ES-I3 (cell line): Measurements from ENCODE around the gene PITRM1.

Source experiments
- H3K36me3 ChIP-seq: 2 replicates; pipeline ENCODE4 v1.6.1; 2013; ENCODE audit warnings: mild to moderate bottlenecking, low read length, control low read depth, moderate library complexity; ENCODE audit not compliant: insufficient read depth
- H3K4me1 ChIP-seq: 2 replicates; pipeline ENCODE4 v1.6.1; 2013; ENCODE audit warnings: mild to moderate bottlenecking, control low read depth, low read length; ENCODE audit not compliant: insufficient read depth
- H3K9ac ChIP-seq: 2 replicates; pipeline ENCODE4 v1.6.1; 2013; ENCODE audit warnings: low read depth, mild to moderate bottlenecking, low read length, moderate library complexity
- H3K9me3 ChIP-seq: 2 replicates; pipeline ENCODE4 v1.6.1; 2013; ENCODE audit warnings: mild to moderate bottlenecking, low read length, moderate library complexity; ENCODE audit not compliant: control insufficient read depth, insufficient read depth

PITRM1 gene

DNA sequence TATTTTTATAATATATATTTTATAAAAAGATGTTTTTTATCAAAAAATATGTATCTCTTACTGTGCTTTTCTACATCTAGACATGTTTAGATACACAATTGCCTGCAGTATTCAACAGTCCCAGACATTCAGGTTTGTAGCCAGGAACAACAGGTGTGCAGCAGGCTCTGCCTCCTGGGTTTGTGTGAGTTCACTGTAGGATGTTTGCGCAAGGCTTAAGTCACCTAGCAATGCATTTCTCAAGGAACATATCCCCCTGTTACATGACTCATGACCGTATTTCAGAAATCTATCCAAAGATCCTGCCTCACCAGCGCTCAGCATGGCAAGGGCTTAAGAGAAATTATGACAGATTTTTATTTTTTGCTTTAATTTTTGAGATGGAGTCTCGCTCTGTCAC is 41.5 kb downstream of the PITRM1 start:
- H3K4me1 ChIP-seq: no peaks in the 10 kb centered on the region
- no peaks in the 10 kb centered on the region for H3K9me3 ChIP-seq
- H3K36me3 ChIP-seq: peaks cover 33% of the 10 kb centered on the region
- H3K9ac ChIP-seq: no peak overlapping the region

DNA sequence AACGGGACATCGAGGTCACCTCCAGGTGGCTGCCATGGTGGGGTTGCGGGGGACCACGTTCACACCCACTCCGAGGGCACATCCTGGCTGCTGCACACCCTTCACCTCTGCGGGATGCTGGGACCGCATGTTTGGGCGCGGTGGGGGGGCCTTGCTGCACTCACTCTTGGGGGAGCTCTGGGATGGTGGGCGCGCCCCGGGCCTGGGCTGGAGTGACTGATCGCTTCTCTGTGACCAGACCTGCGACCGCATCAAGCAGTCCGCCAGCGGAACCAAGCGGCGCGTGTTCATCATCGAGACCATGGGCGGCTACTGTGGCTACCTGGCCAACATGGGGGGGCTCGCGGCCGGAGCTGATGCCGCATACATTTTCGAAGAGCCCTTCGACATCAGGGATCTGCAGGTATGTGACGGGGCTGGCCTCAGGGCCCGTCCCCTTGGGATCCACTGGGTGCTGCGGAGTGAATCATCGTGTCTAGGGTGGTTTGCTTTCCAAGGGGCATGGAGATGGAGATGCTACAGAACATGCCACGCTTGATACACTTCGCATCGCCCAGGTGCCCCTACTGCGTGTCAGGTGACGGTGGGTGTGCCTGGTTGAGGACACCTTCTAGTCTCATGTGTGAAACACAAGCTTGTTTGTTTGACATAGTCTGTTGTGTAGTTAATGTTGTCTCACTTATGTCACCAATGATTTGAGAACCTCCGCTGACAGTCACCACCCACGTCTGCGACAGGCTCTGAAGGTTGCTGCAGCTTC is 42.8 kb downstream of the PITRM1 start:
- Histone ChIP-seq H3K9me3 (no peaks in the 10 kb centered on the region), H3K36me3 (peaks cover 25% of the 10 kb centered on the region), H3K4me1 (no peaks in the 10 kb centered on the region), H3K9ac (no peak overlapping the region)

DNA sequence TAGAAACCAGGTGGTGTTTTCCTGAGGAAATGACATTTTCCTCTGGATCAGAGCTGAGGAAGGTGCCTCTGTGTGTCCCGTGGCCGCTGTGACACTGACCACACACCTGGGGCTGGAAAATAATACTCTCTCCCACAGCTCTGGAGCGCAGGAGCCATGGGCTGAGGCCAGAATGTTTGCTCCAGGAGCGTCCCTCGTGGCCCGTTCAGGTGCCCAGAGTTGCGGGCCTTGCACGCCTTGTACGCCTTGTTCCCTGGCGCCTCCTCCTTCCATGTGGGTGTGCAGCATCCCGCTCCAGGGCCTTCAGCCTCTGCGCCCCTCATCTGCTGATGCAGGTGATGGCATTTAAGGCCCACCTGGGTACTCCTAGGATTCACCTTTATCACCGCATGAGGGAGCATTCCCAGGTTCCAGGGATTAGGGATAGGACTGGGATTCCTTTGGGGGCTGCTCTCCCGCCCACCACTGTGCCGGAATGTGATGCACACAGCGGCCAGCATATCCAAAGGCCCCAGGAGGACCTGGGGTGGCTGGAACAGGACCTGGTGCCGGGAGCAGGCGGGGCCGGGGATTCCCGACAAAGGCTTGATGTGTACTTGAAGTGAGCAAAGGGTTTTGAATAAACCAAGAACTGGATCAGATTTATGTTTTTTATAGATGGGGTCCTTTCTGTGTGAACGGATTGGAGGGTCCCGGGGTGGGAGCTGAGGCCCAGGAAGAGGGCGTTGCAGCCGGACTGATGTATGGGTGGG is 44.0 kb downstream of the PITRM1 start:
- no peak overlapping the region for H3K9ac ChIP-seq
- no peaks in the 10 kb centered on the region for H3K9me3 ChIP-seq
- H3K36me3 ChIP-seq: peaks cover 19% of the 10 kb centered on the region
- H3K4me1 ChIP-seq: no peaks in the 10 kb centered on the region

DNA sequence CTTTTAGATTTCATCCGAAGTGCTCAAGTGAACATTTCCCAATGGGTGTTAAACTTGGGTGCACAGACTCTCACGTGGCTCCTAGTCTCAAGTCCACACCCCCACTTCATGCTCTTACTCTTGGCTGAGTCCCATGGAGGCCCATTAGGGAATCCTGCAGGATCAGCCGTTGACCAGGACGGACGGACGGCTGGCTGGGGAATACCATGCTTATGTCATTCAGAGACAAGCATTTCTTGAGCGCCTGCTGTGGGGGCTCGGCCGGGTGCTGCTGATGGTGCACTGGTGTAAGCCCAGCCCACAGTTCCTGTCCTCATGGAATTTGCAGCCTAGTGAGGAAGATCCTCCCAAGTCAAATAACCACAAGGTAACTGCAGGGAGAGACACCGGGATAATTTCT is 44.7 kb downstream of the PITRM1 start:
- no peak overlapping the region for H3K9ac ChIP-seq
- H3K36me3 ChIP-seq: peaks cover 18% of the 10 kb centered on the region
- no peaks in the 10 kb centered on the region for H3K4me1 ChIP-seq
- no peaks in the 10 kb centered on the region for H3K9me3 ChIP-seq

DNA sequence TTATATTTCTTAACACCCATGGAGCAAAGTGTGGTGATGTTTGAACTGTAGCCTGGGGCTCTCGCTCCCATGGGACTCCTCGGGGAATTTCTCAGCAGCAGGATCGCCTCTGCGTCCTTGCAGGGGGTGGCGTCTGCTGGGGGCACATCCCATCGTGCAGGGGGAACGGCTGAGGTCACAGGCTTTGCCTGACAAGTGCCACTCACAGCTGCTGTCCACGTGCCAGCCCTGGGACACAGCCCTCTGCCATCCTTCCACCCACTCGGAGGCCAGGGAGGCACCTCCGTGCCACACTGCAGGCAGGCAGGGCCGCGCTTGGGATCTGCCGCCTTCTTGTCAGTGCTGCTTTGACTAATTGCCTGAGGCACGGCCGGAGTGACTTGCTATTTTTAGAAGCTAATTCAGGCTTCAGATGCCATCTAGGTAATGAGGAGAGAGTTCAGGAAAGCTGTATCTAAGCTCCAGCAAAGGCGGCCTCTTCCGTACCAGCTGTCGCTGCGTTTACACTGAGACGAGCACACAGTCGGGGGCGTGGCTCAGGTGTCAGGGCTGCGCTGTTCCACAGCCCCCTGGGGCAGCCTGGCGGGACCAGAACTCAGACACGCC is 45.7 kb downstream of the PITRM1 start:
- no peak overlapping the region for H3K9ac ChIP-seq
- no peaks in the 10 kb centered on the region for H3K9me3 ChIP-seq
- H3K36me3 ChIP-seq: peaks cover 18% of the 10 kb centered on the region
- no peaks in the 10 kb centered on the region for H3K4me1 ChIP-seq

DNA sequence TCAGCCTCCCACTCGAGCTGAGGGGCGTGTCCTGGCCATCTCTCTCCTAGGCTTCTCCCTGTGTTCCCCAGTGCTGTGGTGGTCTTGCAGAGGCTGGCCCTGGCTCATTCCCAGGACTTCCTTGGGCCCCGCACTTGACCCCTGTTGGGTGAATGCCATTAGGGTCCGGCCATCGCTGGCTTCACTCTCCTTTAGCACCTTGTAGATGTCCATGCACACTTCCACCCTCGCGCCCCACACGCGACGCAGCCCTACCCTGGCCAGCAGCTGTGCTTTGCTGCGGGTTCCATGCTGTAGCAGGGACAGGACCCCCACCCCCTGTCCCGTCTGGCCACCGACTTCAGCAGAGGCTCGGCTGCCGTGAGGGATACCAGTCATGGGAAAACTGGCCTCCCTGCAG is 46.3 kb downstream of the PITRM1 start:
- peaks cover 15% of the 10 kb centered on the region for H3K36me3 ChIP-seq
- H3K9me3 ChIP-seq: no peaks in the 10 kb centered on the region
- no peak overlapping the region for H3K9ac ChIP-seq
- H3K4me1 ChIP-seq: no peaks in the 10 kb centered on the region

DNA sequence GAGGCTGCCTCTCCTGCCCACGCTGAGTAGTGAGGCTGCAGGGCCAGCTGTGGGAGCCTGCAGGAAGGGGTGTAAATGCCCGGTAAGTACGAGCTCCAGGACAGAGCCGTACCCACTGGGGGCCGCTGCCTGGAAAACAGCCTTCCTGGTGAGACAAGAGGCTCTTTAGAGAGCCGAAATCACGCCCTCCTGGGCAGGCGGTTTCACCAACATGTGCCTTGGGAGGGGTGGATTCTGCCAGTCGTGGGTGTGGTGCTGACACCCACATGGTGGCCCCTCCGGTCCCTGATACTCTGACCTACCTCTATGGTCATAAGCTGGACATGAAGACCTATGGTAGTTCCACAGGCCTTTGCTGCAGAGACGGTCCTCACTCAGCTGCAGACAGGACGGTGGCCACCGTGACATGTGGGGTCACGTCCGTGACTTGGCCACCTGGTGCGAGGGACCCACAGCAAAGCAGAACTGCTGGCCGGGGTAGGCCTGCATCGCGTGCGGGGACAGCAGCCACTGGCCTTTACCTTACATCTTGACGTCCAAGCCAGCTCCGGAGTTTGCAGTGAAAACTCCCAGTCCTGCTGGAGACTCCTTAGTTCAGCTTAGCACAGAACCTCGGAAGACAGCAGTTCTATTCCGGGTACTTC is 46.9 kb downstream of the PITRM1 start:
- Histone ChIP-seq H3K4me1 (no peaks in the 10 kb centered on the region), H3K9ac (no peak overlapping the region), H3K36me3 (peaks cover 21% of the 10 kb centered on the region), H3K9me3 (no peaks in the 10 kb centered on the region)

DNA sequence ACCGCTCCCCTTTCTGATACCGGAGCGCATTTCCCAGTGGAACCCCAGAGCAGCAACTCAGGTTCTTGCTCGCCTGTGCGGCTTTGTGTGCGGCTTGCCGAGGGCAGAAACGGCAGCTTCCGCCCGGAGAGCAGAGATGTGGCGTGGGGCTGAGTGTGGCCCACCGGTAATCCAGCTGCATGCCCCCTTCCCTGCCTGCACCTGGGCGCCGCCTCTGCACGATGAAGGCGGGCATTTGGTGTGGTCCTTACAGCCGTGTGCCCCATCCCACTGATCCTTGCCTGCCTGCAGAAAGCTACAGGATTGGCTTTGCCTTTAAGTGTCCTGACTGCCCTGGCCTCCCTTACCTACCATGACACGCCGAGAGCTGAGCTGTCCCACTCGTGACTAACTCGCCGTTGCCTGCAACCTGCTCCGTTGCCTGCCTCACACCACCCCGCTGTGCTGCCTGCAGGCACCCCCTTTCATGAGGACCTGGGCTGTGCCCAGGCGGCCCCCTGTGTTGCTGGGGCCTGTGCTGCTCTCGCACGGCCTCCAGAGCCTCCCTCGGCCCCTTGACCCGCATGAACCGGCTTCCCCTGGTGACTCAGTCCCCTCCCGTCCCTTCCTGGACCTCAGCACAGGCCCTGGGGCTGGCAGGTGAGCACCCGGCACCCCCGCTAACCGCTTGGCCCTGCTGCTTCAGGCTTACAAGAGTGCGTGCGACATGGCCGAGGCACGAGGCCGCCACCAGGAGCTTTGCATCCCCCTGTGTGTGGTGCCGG is 48.0 kb downstream of the PITRM1 start:
- no peak overlapping the region for H3K9ac ChIP-seq
- H3K4me1 ChIP-seq: no peaks in the 10 kb centered on the region
- H3K9me3 ChIP-seq: no peaks in the 10 kb centered on the region
- H3K36me3 ChIP-seq: peaks cover 21% of the 10 kb centered on the region

DNA sequence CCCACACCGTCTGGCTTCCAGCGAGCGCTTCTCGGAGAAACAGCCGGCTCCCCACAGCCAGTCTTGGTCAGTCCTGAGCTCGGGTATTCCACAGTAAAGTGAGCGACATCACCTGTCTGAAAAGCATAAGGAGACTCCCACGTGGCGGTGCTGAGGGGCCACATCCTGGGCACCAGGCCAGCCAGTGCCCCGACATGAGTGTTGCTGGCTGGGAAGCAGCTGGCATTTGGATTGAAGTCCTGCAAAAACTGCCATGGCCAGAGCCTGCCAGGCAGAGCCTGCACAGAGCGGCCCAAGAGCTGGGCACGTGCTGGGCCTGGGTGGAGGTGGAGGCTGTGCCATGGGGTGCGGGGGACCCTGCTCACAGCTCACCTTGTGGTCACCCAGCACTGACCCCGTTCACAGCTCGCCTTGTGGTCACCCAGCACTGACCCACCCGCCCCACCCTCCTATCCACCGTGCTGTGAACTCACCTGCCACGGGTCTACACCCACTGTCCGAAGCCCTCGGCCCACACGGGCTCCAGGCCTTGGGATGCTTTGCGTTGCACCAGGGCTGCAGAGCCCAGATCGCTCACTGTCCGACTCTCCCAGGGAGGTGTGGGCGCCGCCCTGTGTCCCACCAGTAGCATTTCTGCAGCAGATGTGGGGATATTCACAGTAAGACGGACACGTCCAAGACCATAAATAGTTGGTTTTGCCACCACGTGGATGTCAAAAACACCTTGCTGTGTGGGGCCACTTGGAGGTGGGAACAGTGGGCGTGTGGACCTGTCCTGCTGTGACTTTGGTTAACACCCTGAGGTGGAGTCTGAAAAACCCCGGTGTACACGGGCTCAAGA is 48.8 kb downstream of the PITRM1 start:
- H3K36me3 ChIP-seq: peaks cover 21% of the 10 kb centered on the region

DNA sequence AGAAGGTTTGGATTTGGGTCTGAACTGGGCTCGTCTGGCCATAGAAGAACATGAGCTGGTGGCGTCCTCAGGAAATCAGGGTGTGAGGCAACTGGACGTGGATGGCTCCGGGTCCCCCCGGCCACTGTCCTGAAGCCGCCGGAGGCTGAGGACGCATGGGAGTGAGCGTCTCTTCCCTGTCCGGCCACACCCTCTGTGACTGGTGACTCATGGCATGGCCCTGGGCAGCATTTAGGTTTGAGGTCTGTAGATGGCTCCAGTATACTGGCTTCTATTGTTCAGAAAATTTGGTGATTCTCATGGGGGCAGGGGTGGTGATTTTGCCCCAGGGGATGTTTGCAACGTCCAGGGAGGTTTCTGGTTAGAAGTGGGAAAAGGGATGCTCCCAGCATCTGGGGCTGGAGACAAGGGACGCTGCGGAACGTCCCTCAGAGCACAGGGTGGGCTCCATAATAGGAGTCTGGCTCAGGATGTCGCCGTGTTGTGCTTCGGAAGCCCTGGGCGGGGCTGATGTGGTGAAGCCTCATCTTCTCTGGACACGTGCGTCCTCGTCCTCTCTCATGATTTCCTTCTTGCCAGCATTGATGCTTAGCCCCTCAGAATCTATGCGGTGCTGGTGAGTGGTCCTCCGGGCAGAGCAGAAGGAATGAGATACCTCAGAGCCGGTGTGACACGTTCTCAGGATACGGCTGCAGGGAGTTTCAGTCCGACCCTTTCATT is 49.9 kb downstream of the PITRM1 start:
- H3K36me3 ChIP-seq: peaks cover 25% of the 10 kb centered on the region
- H3K4me1 ChIP-seq: no peaks in the 10 kb centered on the region
- no peaks in the 10 kb centered on the region for H3K9me3 ChIP-seq
- H3K9ac ChIP-seq: no peak overlapping the region

More for the DNA sequence above, 48.8 kb downstream of the PITRM1 start:
- Histone ChIP-seq H3K9me3 (no peaks in the 10 kb centered on the region), H3K9ac (no peak overlapping the region), H3K4me1 (no peaks in the 10 kb centered on the region)

DNA sequence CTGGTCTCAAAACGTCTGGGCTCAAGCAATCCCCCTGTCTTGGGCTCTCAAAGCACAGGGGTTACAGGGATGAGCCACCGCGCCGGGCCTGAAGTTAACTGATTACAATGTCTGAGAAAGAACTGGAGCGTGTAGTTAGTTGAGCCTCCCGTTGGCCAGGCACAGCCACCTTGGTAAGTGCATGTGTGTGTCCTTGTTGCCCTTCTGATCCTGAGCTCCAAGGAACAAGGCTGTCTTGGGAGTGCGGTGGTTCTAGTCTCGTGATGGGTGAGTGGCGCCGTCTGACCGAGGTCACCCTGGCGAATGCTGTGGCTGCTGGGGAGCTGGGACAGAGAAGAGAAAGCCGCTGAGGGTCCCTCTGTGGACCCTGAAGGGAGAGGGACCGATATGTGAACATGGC is 50.5 kb downstream of the PITRM1 start:
- Histone ChIP-seq H3K36me3 (peaks cover 31% of the 10 kb centered on the region), H3K9me3 (no peaks in the 10 kb centered on the region), H3K9ac (no peak overlapping the region), H3K4me1 (no peaks in the 10 kb centered on the region)

DNA sequence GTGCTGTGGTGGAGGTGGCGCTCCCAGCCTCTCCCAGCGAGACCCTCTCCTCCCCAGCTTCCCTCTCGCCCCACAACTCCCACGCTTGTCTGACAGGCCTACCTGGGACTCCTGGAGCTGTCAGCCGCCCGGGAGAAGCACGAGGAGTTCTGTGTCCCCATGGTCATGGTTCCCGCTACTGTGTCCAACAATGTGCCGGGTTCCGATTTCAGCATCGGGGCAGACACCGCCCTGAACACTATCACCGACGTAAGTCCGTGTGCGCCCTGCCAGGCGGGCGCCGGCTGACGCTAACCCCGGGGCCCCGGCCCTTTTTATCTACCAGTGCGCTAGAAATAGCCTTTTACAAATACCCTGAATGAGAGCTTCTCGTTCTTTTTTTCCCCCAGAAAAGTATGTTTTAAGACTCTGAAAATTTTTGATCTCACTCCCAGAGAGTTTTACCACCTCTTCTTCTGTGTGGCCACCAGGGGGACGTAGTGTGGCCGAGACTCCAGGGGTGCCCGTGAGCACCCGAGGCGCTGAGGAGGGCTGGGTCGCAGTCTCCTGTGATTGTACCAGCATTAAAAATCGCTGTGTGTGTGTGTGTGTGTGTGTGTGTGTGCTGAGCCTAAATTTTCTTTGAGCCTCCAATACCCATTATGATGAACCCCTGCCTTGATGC is 52.7 kb downstream of the PITRM1 start:
- H3K4me1 ChIP-seq: no peaks in the 10 kb centered on the region
- H3K36me3 ChIP-seq: peaks cover 36% of the 10 kb centered on the region
- H3K9me3 ChIP-seq: no peaks in the 10 kb centered on the region
- H3K9ac ChIP-seq: no peak overlapping the region
